ENCODE data around the gene DNAH2.

DNA sequence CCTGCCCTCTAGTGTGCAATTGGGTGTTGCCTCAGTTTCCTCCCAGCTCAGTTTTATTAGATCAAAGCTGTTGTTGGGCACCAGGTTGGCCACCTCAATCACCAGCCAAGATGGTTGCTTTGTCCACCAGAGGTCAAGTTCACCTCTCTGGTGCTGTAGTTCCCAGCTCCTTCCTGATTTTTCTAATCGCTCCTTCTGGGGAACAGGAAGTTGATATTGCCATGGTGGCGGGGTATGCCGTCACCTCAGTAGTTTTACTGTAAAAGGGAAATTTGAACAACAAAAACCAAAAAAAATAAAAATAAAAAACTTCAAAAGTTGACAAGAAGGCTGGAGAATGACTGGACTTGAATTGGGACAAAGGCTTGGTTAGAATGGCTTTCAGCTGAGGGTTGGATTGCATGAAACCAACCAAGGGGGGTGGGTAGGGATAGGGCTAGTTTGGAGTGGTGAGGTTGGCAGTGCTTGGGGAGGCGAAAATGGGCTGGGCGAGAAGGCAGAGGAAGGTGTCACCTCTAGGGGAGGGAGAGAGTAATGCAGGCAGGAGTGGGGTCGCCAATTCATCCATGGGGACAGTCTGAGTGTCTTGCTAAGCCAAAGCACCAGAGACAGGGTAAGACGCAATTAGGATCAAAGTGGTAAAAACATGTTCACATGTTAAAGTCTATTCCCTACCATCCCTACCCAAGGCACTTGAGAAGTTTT is 6.3 kb upstream of the DNAH2 start:
- TF ChIP-seq CTCF (IDR thresholded peaks at IDR 0.05 in 2 of 3, conservative IDR thresholded peaks at IDR 0.05 in 1 of 3; ENCODE audit: borderline replicate concordance in 1 of 3, insufficient read depth in 1 of 3, low read depth in 2 of 3, low read length in 2 of 3): peak in 2 of 3 experiments; percentile 52 to 56; a peak in 4 of 6 replicates
- TF ChIP-seq POLR2AphosphoS5 (IDR thresholded peaks at IDR 0.05; ENCODE audit: low read depth, low read length): no peak
- TF ChIP-seq, protein P1, sequence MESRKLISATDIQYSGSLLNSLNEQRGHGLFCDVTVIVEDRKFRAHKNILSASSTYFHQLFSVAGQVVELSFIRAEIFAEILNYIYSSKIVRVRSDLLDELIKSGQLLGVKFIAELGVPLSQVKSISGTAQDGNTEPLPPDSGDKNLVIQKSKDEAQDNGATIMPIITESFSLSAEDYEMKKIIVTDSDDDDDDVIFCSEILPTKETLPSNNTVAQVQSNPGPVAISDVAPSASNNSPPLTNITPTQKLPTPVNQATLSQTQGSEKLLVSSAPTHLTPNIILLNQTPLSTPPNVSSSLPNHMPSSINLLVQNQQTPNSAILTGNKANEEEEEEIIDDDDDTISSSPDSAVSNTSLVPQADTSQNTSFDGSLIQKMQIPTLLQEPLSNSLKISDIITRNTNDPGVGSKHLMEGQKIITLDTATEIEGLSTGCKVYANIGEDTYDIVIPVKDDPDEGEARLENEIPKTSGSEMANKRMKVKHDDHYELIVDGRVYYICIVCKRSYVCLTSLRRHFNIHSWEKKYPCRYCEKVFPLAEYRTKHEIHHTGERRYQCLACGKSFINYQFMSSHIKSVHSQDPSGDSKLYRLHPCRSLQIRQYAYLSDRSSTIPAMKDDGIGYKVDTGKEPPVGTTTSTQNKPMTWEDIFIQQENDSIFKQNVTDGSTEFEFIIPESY (IDR thresholded peaks at IDR 0.05; ENCODE audit: extremely low read depth, insufficient replicate concordance, low read length): no peak
- TF ChIP-seq EGR1 (IDR thresholded peaks at IDR 0.05; ENCODE audit: low read depth): no peak
- TF ChIP-seq EZH2phosphoT487 (IDR thresholded peaks at IDR 0.05; ENCODE audit: borderline replicate concordance): no peak
- TF ChIP-seq, protein P2, sequence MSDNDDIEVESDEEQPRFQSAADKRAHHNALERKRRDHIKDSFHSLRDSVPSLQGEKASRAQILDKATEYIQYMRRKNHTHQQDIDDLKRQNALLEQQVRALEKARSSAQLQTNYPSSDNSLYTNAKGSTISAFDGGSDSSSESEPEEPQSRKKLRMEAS (IDR thresholded peaks at IDR 0.05): no peak
- TF ChIP-seq POLR2A (IDR thresholded peaks at IDR 0.05; ENCODE audit: borderline replicate concordance, extremely low read depth, insufficient read depth, insufficient read length): no peak
- no peak for TF ChIP-seq EZH2 (IDR thresholded peaks at IDR 0.05)
- TF ChIP-seq YY1 (IDR thresholded peaks at IDR 0.05; ENCODE audit: extremely low read depth, insufficient replicate concordance, low read depth, low read length): no peak
- TF ChIP-seq CEBPB (IDR thresholded peaks at IDR 0.05; ENCODE audit: low read depth): no peak
